Cardiac muscle cell (in vitro differentiated cells and primary cell): ENCODE measurements around the gene SWT1. TPM values are rescaled to one million over a fixed set of nuclear protein-coding genes. Genes with fewer than 3 reads are reported as not detected.

ENCODE experiments used
- DNase-seq, 2 donors: peaks; one replicate each; pipeline versions ENCODE4 v3.0.0 to v3.0.0-alpha.2; 2010 to 2017; ENCODE audit warnings: low read depth in 1 of 2, low spot score in 1 of 2
- H3K27ac ChIP-seq: fragments of 200-600 bp; sonication (generic); 2 replicates; pipeline ENCODE4 v1.5.1; 2016
- H3K27me3 ChIP-seq: fragments of 200-600 bp; sonication (generic); 2 replicates; pipeline ENCODE4 v1.6.0; 2016; ENCODE audit warnings: control low read depth
- H3K36me3 ChIP-seq: fragments of 200-600 bp; sonication (generic); 2 replicates; pipeline ENCODE4 v1.5.1; 2016; ENCODE audit warnings: control low read depth
- H3K4me1 ChIP-seq: fragments of 200-600 bp; sonication (generic); 2 replicates; pipeline ENCODE4 v1.8.1; 2017; ENCODE audit warnings: low read depth, mild to moderate bottlenecking, mixed run types
- H3K4me3 ChIP-seq: fragments of 200-600 bp; sonication (generic); 2 replicates; pipeline ENCODE4 v1.5.1; 2016; ENCODE audit warnings: mild to moderate bottlenecking
- H3K9me3 ChIP-seq: fragments of 200-600 bp; sonication (generic); 2 replicates; pipeline ENCODE4 v1.5.1; 2017; ENCODE audit warnings: low read depth, mild to moderate bottlenecking, control low read depth
- polyA plus RNA-seq: library from polyadenylated mRNA; unstranded; fragments of >200 nt; fragmentation: Nextera tagmentation; extraction: Ambion mirVana; gene quantifications from 2 replicates; pipeline ENCODE4 v1.2.1, GENCODE V29; 2016
- total RNA-seq: library from RNA; depleted of rRNA; stranded (reverse); fragments of >200 nt; gene quantifications from 2 replicates; pipeline ENCODE4 v1.2.3, GENCODE V29; 2016
- TF ChIP-seq, protein P1 (sequence below): IDR thresholded peaks from 2 replicates; pipeline ENCODE4 v1.5.1; 2012; ENCODE audit warnings: low read depth, mild to moderate bottlenecking, low read length

Gene SWT1
- total and polyA plus RNA-seq, 2 experiments from 2014 or later: 2.8 to 4.9 TPM

DNA sequence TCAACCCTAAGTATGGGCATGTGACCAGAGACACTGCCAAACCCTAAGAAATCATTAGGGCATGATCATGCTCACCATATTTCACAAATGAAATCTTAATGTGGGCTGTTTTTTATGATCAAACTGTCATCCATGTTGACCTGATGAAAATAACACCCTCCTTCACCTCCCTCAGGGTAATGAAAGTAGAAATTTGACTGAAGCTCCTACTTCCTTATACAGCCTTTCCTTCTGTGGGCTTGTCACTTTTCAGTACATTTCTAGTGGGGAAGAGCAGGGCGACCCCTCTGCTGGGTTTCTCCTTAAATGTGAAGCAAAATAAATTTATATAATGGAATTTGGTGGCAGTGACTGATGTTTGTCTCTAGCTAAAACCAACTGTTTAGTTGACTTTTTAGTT lies 134.2 kb downstream of the SWT1 start:
- H3K9me3 ChIP-seq: no peaks in the 10 kb centered on the region
- H3K27ac ChIP-seq: no peak overlapping the region
- TF ChIP-seq, protein P1, sequence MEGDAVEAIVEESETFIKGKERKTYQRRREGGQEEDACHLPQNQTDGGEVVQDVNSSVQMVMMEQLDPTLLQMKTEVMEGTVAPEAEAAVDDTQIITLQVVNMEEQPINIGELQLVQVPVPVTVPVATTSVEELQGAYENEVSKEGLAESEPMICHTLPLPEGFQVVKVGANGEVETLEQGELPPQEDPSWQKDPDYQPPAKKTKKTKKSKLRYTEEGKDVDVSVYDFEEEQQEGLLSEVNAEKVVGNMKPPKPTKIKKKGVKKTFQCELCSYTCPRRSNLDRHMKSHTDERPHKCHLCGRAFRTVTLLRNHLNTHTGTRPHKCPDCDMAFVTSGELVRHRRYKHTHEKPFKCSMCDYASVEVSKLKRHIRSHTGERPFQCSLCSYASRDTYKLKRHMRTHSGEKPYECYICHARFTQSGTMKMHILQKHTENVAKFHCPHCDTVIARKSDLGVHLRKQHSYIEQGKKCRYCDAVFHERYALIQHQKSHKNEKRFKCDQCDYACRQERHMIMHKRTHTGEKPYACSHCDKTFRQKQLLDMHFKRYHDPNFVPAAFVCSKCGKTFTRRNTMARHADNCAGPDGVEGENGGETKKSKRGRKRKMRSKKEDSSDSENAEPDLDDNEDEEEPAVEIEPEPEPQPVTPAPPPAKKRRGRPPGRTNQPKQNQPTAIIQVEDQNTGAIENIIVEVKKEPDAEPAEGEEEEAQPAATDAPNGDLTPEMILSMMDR: no peak
- no peak overlapping the region for H3K4me3 ChIP-seq
- peaks cover 8% of the 10 kb centered on the region for H3K36me3 ChIP-seq
- no peaks in the 10 kb centered on the region for H3K4me1 ChIP-seq
- H3K27me3 ChIP-seq: no peaks in the 10 kb centered on the region
- DNase-seq: no peak

DNA sequence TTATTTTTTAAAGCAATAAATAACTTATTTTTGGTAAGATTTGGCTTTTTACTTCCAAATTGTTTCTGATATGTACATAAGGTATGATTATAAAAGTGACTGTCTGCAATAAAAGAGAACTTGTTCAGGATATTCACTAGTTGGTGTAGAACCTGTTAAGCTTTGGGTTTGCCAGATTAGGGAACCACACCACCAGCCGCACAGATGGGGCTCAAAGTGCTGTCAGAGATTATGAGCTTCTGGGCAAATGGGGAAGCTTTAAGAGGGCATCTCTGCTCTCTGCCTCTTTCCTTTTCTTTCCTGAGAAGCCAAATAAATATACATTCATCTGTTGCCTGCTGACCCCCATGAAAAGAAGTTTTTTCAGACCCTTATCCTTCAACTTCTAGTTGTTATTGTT lies 134.7 kb downstream of the SWT1 start:
- H3K4me1 ChIP-seq: no peaks in the 10 kb centered on the region
- peaks cover 13% of the 10 kb centered on the region for H3K36me3 ChIP-seq
- TF ChIP-seq, protein P1: no peak
- no peaks in the 10 kb centered on the region for H3K9me3 ChIP-seq
- no peaks in the 10 kb centered on the region for H3K27me3 ChIP-seq
- H3K4me3 ChIP-seq: no peak overlapping the region
- no peak for DNase-seq
- no peak overlapping the region for H3K27ac ChIP-seq

DNA sequence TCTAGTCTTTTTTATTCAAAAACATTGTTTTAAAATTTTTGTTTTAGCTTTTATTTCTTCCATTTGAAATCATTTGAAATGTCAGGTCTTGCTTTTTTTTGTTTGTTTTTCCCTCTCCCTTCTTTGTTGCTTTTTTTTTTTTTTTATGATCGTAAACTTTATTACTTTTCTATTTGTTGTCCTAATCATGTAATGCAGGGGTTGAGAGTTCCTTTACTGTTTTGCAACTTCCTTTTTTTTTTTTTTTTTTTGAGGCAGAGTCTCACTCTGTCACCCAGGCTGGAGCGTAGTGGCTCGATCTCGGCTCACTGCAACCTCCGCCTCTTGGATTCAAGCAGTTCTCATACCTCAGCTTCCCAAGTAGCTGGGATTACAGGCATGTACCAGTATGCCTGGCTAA lies 135.3 kb downstream of the SWT1 start:
- TF ChIP-seq, protein P1: no peak
- H3K4me1 ChIP-seq: no peaks in the 10 kb centered on the region
- H3K4me3 ChIP-seq: no peak overlapping the region
- H3K9me3 ChIP-seq: no peaks in the 10 kb centered on the region
- H3K36me3 ChIP-seq: peaks cover 18% of the 10 kb centered on the region
- H3K27ac ChIP-seq: no peak overlapping the region
- no peak for DNase-seq
- H3K27me3 ChIP-seq: no peaks in the 10 kb centered on the region

DNA sequence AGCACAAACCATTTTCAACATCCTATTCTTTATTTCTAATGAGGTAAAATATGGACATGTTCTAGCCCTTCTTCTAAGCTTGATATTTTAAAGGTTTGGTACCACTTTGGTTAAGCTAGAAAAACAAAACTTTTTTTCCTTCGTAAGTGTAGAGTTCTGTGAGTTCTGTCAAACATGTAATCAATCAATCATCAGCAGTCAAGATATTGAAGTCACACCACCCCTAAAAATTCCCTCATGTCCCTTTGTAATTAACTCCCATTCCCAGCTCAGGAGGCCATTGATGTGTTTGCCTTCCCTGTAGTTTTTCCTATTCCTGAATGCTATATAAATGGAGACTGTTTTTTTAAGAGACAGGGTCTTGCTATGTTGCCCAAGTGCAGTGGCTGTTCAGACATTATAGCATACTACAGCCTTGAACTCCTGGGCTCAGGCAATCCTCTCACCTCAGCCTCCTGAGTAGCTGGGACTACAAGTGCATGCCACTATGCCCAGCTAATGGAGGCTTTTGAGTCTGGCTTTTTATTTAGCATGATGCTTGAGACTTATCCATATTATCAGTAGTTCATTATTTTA lies 137.1 kb downstream of the SWT1 start:
- no peak overlapping the region for H3K4me3 ChIP-seq
- H3K36me3 ChIP-seq: peaks cover 29% of the 10 kb centered on the region
- TF ChIP-seq, protein P1: no peak
- no peaks in the 10 kb centered on the region for H3K4me1 ChIP-seq
- H3K27me3 ChIP-seq: no peaks in the 10 kb centered on the region
- H3K9me3 ChIP-seq: no peaks in the 10 kb centered on the region
- no peak overlapping the region for H3K27ac ChIP-seq
- DNase-seq: no peak

DNA sequence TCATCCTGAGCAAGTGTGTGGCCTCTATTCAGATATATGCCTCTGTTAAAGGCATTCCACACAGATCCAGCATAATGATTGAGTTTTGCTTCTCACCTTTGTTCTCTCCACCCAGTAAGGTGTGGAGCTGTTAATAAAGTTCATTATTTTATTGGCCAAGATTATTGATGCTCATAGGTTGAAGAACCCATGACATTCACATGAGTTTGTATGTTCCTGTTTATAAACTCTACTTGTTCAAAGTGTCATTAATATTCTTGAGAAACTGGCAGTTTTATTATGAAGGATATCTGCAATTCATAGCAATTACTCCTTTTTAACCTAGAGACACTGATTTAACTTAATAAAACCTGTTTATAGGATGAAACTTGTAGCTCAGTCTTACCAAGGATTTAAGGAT lies 138.1 kb downstream of the SWT1 start:
- no peak overlapping the region for H3K27ac ChIP-seq
- no peaks in the 10 kb centered on the region for H3K27me3 ChIP-seq
- H3K36me3 ChIP-seq: peaks cover 39% of the 10 kb centered on the region
- TF ChIP-seq, protein P1: no peak
- H3K4me1 ChIP-seq: no peaks in the 10 kb centered on the region
- no peak overlapping the region for H3K4me3 ChIP-seq
- DNase-seq: no peak
- no peaks in the 10 kb centered on the region for H3K9me3 ChIP-seq

DNA sequence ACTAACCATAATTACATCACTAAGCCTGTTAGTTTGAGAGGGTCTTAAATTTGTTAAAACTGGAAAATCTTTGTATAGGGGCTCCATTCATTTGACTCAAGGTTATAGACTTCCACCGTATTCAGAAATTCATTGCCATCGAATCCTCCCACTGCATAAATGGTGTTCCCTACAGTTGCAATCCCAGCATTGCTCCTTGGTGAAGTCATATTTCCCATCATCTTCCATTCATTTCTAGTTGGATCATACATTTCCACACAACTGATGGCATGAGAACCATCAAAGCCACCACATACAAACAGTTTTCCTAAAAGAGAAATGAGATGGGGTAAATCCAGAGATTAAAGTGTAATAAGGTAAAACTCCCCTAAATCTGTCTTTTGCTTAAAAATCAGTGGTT lies 141.0 kb downstream of the SWT1 start:
- peak in 1 of 2 donors; percentile 11 for DNase-seq
- Histone ChIP-seq H3K27me3 (no peaks in the 10 kb centered on the region), H3K9me3 (no peaks in the 10 kb centered on the region), H3K27ac (no peak overlapping the region), H3K4me1 (no peaks in the 10 kb centered on the region), H3K36me3 (peaks cover 65% of the 10 kb centered on the region), H3K4me3 (no peak overlapping the region)
- TF ChIP-seq, protein P1: no peak
